WTC11 (cell line): ENCODE results near the gene TLE7. TPM values are rescaled to one million over a fixed set of nuclear protein-coding genes. Genes with fewer than 3 reads are reported as not detected.

Source experiments
- ATAC-seq: fragments of 200-7000 bp; cut with Tn5 transposase; 2 replicates; pipeline ENCODE4 v1.10.0; 2021; ENCODE audit warnings: mild to moderate bottlenecking, moderate library complexity
- CTCF ChIA-PET: fragments of 300-600 bp; sonication (Branson Sonifier 250); formaldehyde crosslinking; loops from one replicate; lab custom pipeline; 2021; ENCODE audit warnings: antibody characterized with exemption; lab: Charles Lee
- POLR2A ChIA-PET: fragments of 350-600 bp; sonication (Branson Sonifier 250); formaldehyde crosslinking; loops from one replicate; lab custom pipeline; 2021; ENCODE audit warnings: antibody characterized with exemption; lab: Charles Lee
- DNase-seq: peaks from one replicate; pipeline ENCODE4 v3.0.0; 2021; ENCODE audit warnings: low spot score
- H3K27ac Mint-ChIP-seq: 2 replicates; pipeline ENCODE4 v1.8.0; 2021; ENCODE audit warnings: mixed read lengths
- H3K27me3 Mint-ChIP-seq: 2 replicates; pipeline ENCODE4 v1.8.0; 2021; ENCODE audit warnings: low read depth, mild to moderate bottlenecking, moderate library complexity, mixed read lengths
- H3K36me3 Mint-ChIP-seq: 2 replicates; pipeline ENCODE4 v1.8.0; 2021; ENCODE audit warnings: mixed read lengths
- H3K4me1 Mint-ChIP-seq: 2 replicates; pipeline ENCODE4 v1.8.0; 2022; ENCODE audit warnings: mixed read lengths
- H3K4me3 Mint-ChIP-seq: 2 replicates; pipeline ENCODE4 v1.8.0; 2021; ENCODE audit warnings: mild to moderate bottlenecking, moderate library complexity, mixed read lengths
- H3K9me3 Mint-ChIP-seq: 2 replicates; pipeline ENCODE4 v1.8.0; 2021; ENCODE audit warnings: mixed read lengths
- GABPB1 ChIP-seq: sonication (generic); formaldehyde crosslinking; IDR thresholded peaks from 2 replicates; pipeline ENCODE4 v1.8.1; 2023; ENCODE audit warnings: mild to moderate bottlenecking, missing genetic modification reagents
- IRF2 ChIP-seq: sonication (generic); formaldehyde crosslinking; IDR thresholded peaks from 2 replicates; pipeline ENCODE4 v1.8.0; 2022; ENCODE audit warnings: low read depth, missing genetic modification reagents, borderline replicate concordance
- JAZF1 ChIP-seq: fragments of 250-450 bp; sonication (Bioruptor Pico); IDR thresholded peaks from 2 replicates; pipeline ENCODE4 v1.9.0; 2021; ENCODE audit warnings: moderate library complexity, mild to moderate bottlenecking, inconsistent platforms
- MYBL2 ChIP-seq: sonication (generic); formaldehyde crosslinking; IDR thresholded peaks from 2 replicates; pipeline ENCODE4 v1.8.1; 2023; ENCODE audit warnings: mild to moderate bottlenecking, moderate library complexity, missing genetic modification reagents
- RELA ChIP-seq: sonication (generic); formaldehyde crosslinking; IDR thresholded peaks from 2 replicates; pipeline ENCODE4 v1.8.1; 2022; ENCODE audit warnings: missing genetic modification reagents, mild to moderate bottlenecking, borderline replicate concordance
- RORB ChIP-seq: fragments of 250-450 bp; sonication (Bioruptor Pico); IDR thresholded peaks from 2 replicates; pipeline ENCODE4 v1.9.0; 2021; ENCODE audit warnings: mild to moderate bottlenecking
- ZNF263 ChIP-seq: sonication (generic); formaldehyde crosslinking; IDR thresholded peaks from 2 replicates; pipeline ENCODE4 v1.8.1; 2022; ENCODE audit warnings: low read depth, mild to moderate bottlenecking, moderate library complexity, missing genetic modification reagents
- ZNF317 ChIP-seq: sonication (generic); formaldehyde crosslinking; IDR thresholded peaks from 2 replicates; pipeline ENCODE4 v1.8.1; 2023; ENCODE audit warnings: low read depth, mild to moderate bottlenecking, moderate library complexity, missing genetic modification reagents, borderline replicate concordance
- total RNA-seq: library from RNA; stranded (reverse); gene quantifications from 3 replicates; pipeline ENCODE4 v1.2.3, GENCODE V29; 2021
- TF ChIP-seq, protein P1 (sequence below): sonication (generic); formaldehyde crosslinking; IDR thresholded peaks from 2 replicates; pipeline ENCODE4 v1.8.1; 2022; ENCODE audit warnings: missing genetic modification reagents, borderline replicate concordance
- TF ChIP-seq, protein P2 (sequence below): sonication (generic); formaldehyde crosslinking; IDR thresholded peaks from 2 replicates; pipeline ENCODE4 v1.8.1; 2023; ENCODE audit warnings: mild to moderate bottlenecking, missing genetic modification reagents
- TF ChIP-seq, protein P3 (sequence below): sonication (generic); formaldehyde crosslinking; IDR thresholded peaks from 2 replicates; pipeline ENCODE4 v1.8.1; 2022; ENCODE audit warnings: mild to moderate bottlenecking, missing genetic modification reagents, moderate library complexity, borderline replicate concordance
- TF ChIP-seq, protein P4 (sequence below): sonication (generic); formaldehyde crosslinking; IDR thresholded peaks from 2 replicates; pipeline ENCODE4 v1.8.1; 2023; ENCODE audit warnings: mild to moderate bottlenecking, moderate library complexity, missing genetic modification reagents
- TF ChIP-seq, protein P5 (sequence below): fragments of 250-450 bp; sonication (Bioruptor Pico); conservative IDR thresholded peaks from 2 replicates; pipeline ENCODE4 v1.9.0; 2021; ENCODE audit warnings: mild to moderate bottlenecking
- TF ChIP-seq, protein P6 (sequence below): fragments of 250-450 bp; sonication (Bioruptor Pico); IDR thresholded peaks from 2 replicates; pipeline ENCODE4 v1.8.0; 2021; ENCODE audit warnings: mild to moderate bottlenecking
- TF ChIP-seq, protein P7 (sequence below): sonication (generic); formaldehyde crosslinking; IDR thresholded peaks from 2 replicates; pipeline ENCODE4 v1.8.1; 2022; ENCODE audit warnings: mild to moderate bottlenecking, moderate library complexity, missing genetic modification reagents
- TF ChIP-seq, protein P8 (sequence below): fragments of 250-450 bp; sonication (Bioruptor Pico); IDR thresholded peaks from 2 replicates; pipeline ENCODE4 v1.9.0; 2021; ENCODE audit warnings: mild to moderate bottlenecking

TLE7 gene
- total RNA-seq, 1 experiment from 2014 or later, result 0.55 TPM

DNA sequence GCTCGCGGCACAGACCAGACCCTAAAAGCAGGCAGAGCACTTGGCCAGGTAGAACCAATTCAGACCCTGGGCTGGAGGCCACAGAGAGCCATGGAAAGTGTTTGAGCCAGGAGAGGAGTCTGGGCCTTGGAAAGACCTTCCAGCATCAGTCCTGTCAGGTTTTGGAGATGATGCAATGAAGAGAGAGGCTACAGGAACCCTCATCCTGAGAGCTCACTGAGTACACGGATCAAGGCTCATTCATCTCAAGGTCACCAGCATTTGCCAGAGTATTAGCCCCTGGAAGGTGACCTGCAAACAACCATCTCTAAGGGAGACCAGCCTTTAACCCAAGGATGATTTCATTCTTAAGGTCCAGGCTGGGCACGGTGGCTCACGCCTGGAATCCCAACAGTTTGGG is 27.8 kb downstream of the TLE7 start:
- peaks cover 8% of the 10 kb centered on the region for H3K4me1 Mint-ChIP-seq
- CTCF ChIA-PET, result interaction anchor here (3.9 kb wide), 1 partner anchor 11 kb away, joined by 76 read pairs; no protein-coding TSS in a partner anchor
- H3K27ac Mint-ChIP-seq, result no peak overlapping the region
- ATAC-seq (no peak), DNase-seq (no peak)
- TF ChIP-seq, protein P1, sequence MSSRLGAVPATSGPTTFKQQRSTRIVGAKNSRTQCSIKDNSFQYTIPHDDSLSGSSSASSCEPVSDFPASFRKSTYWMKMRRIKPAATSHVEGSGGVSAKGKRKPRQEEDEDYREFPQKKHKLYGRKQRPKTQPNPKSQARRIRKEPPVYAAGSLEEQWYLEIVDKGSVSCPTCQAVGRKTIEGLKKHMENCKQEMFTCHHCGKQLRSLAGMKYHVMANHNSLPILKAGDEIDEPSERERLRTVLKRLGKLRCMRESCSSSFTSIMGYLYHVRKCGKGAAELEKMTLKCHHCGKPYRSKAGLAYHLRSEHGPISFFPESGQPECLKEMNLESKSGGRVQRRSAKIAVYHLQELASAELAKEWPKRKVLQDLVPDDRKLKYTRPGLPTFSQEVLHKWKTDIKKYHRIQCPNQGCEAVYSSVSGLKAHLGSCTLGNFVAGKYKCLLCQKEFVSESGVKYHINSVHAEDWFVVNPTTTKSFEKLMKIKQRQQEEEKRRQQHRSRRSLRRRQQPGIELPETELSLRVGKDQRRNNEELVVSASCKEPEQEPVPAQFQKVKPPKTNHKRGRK (CRISPR knock-in tag), result no peak
- peak; percentile 67 for TF ChIP-seq GABPB1 (CRISPR knock-in tag)
- POLR2A ChIA-PET, result no interaction called here
- peaks cover 10% of the 10 kb centered on the region for H3K27me3 Mint-ChIP-seq
- no peak overlapping the region for H3K4me3 Mint-ChIP-seq
- H3K36me3 Mint-ChIP-seq, result no peaks in the 10 kb centered on the region
- no peaks in the 10 kb centered on the region for H3K9me3 Mint-ChIP-seq

DNA sequence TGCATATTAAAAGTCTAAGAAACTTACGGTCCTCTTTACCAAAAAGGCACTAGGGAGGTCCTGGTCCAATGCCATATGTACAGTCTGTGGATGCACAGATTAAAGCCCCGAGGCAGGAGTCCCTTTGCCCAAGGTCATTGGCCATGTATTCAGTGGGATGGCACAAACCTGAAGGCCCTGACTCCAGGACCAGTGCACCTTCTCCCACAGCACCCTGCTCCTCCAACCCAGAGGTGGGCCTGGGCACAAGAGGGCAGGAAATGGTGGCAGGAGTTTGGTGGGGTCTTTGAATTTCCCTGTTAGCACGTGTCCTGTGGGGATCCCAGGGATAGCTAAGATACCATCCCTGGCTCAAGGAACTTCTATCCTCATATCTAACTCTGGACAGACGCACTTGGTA is 28.5 kb downstream of the TLE7 start:
- Mint-ChIP-seq H3K36me3 (no peaks in the 10 kb centered on the region), H3K27me3 (peaks cover 7% of the 10 kb centered on the region)
- POLR2A ChIA-PET, result interaction anchor here (1.1 kb wide), 1 partner anchor 9 kb away, joined by 3 read pairs; no protein-coding TSS in a partner anchor
- TF ChIP-seq, protein P2, sequence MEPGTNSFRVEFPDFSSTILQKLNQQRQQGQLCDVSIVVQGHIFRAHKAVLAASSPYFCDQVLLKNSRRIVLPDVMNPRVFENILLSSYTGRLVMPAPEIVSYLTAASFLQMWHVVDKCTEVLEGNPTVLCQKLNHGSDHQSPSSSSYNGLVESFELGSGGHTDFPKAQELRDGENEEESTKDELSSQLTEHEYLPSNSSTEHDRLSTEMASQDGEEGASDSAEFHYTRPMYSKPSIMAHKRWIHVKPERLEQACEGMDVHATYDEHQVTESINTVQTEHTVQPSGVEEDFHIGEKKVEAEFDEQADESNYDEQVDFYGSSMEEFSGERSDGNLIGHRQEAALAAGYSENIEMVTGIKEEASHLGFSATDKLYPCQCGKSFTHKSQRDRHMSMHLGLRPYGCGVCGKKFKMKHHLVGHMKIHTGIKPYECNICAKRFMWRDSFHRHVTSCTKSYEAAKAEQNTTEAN (CRISPR knock-in tag), result no peak
- TF ChIP-seq, protein P3, sequence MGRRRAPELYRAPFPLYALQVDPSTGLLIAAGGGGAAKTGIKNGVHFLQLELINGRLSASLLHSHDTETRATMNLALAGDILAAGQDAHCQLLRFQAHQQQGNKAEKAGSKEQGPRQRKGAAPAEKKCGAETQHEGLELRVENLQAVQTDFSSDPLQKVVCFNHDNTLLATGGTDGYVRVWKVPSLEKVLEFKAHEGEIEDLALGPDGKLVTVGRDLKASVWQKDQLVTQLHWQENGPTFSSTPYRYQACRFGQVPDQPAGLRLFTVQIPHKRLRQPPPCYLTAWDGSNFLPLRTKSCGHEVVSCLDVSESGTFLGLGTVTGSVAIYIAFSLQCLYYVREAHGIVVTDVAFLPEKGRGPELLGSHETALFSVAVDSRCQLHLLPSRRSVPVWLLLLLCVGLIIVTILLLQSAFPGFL (CRISPR knock-in tag), result no peak
- TF ChIP-seq ZNF317 (CRISPR knock-in tag) (no peak), MYBL2 (CRISPR knock-in tag) (no peak), IRF2 (no peak), GABPB1 (CRISPR knock-in tag) (no peak), RELA (CRISPR knock-in tag) (no peak), JAZF1 (no peak), ZNF263 (CRISPR knock-in tag) (no peak), RORB (no peak)
- TF ChIP-seq, protein P4, sequence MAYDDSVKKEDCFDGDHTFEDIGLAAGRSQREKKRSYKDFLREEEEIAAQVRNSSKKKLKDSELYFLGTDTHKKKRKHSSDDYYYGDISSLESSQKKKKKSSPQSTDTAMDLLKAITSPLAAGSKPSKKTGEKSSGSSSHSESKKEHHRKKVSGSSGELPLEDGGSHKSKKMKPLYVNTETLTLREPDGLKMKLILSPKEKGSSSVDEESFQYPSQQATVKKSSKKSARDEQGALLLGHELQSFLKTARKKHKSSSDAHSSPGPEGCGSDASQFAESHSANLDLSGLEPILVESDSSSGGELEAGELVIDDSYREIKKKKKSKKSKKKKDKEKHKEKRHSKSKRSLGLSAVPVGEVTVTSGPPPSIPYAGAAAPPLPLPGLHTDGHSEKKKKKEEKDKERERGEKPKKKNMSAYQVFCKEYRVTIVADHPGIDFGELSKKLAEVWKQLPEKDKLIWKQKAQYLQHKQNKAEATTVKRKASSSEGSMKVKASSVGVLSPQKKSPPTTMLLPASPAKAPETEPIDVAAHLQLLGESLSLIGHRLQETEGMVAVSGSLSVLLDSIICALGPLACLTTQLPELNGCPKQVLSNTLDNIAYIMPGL (CRISPR knock-in tag), result no peak
- TF ChIP-seq, protein P5, sequence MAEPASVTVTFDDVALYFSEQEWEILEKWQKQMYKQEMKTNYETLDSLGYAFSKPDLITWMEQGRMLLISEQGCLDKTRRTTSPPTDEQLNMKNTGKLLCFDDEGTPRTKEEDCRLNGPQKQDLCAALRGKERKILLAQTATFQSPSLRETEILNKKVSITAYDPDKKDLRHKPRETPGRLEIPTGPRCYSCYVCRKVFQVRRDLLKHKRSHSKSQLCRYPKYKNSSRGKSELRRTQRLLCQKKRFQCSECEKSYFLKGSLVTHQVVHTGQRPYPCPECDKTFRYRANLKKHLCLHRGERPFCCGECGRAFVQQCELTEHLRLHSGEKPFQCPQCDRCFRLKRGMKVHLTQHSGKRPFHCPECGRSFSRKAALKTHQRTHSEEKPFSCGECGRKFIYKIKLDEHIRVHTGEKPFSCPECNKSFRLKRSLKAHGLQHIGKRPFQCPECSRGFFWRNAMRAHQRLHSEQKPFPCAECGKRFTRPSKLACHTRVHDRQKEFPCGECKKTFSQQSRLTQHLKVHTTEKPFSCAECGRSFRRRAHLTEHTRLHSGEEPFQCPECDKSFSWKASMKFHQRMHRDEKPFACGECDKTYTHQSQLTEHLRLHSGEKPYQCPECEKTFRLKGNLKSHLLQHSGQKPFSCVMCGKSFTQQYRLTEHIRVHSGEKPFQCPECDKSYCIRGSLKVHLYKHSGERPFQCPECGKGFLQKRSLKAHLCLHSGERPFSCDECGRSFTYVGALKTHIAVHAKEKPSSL (CRISPR knock-in tag), result no peak
- TF ChIP-seq, protein P6, sequence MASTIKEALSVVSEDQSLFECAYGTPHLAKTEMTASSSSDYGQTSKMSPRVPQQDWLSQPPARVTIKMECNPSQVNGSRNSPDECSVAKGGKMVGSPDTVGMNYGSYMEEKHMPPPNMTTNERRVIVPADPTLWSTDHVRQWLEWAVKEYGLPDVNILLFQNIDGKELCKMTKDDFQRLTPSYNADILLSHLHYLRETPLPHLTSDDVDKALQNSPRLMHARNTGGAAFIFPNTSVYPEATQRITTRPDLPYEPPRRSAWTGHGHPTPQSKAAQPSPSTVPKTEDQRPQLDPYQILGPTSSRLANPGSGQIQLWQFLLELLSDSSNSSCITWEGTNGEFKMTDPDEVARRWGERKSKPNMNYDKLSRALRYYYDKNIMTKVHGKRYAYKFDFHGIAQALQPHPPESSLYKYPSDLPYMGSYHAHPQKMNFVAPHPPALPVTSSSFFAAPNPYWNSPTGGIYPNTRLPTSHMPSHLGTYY (CRISPR knock-in tag), result no peak
- TF ChIP-seq, protein P7, sequence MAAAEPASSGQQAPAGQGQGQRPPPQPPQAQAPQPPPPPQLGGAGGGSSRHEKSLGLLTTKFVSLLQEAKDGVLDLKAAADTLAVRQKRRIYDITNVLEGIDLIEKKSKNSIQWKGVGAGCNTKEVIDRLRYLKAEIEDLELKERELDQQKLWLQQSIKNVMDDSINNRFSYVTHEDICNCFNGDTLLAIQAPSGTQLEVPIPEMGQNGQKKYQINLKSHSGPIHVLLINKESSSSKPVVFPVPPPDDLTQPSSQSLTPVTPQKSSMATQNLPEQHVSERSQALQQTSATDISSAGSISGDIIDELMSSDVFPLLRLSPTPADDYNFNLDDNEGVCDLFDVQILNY (CRISPR knock-in tag), result no peak
- TF ChIP-seq, protein P8, sequence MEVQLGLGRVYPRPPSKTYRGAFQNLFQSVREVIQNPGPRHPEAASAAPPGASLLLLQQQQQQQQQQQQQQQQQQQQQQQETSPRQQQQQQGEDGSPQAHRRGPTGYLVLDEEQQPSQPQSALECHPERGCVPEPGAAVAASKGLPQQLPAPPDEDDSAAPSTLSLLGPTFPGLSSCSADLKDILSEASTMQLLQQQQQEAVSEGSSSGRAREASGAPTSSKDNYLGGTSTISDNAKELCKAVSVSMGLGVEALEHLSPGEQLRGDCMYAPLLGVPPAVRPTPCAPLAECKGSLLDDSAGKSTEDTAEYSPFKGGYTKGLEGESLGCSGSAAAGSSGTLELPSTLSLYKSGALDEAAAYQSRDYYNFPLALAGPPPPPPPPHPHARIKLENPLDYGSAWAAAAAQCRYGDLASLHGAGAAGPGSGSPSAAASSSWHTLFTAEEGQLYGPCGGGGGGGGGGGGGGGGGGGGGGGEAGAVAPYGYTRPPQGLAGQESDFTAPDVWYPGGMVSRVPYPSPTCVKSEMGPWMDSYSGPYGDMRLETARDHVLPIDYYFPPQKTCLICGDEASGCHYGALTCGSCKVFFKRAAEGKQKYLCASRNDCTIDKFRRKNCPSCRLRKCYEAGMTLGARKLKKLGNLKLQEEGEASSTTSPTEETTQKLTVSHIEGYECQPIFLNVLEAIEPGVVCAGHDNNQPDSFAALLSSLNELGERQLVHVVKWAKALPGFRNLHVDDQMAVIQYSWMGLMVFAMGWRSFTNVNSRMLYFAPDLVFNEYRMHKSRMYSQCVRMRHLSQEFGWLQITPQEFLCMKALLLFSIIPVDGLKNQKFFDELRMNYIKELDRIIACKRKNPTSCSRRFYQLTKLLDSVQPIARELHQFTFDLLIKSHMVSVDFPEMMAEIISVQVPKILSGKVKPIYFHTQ, result no peak

More for the DNA sequence above, 28.5 kb downstream of the TLE7 start:
- Mint-ChIP-seq H3K4me3 (no peak overlapping the region), H3K27ac (no peak overlapping the region), H3K4me1 (peaks cover 8% of the 10 kb centered on the region), H3K9me3 (no peaks in the 10 kb centered on the region)
- ATAC-seq (no peak), DNase-seq (no peak)
- CTCF ChIA-PET, result interaction anchor here (0.6 to 3.9 kb wide), 48 partner anchors 11 to 698 kb away, joined by 3 to 76 read pairs (median 5); partner anchors contain the start of genes CALB2, CHST4, CMTR2 and ZNF19
